HCT116 (cell line): ENCODE data around the gene MTFP1. TPM values are rescaled to one million over a fixed set of nuclear protein-coding genes. Genes with fewer than 3 reads are reported as not detected.

Source experiments
- ATAC-seq: fragments of 200-7000 bp; cut with Tn5 transposase; 2 replicates; pipeline ENCODE4 v1.9.1; 2020; ENCODE audit warnings: mild to moderate bottlenecking, moderate library complexity
- BruUV-seq: library from RNA; stranded (reverse); fragments of 400-500 nt; replicated peaks from 2 replicates; lab custom pipeline; 2021; lab: Mats Ljungman, UMichigan
- CTCF ChIA-PET: fragments of 300-600 bp; sonication (Branson Sonifier 250); formaldehyde crosslinking; loops from one replicate; lab custom pipeline; 2021; ENCODE audit warnings: antibody characterized with exemption; lab: Charles Lee
- POLR2A ChIA-PET: fragments of 300-600, 350-600 bp; sonication (Branson Sonifier 250); formaldehyde crosslinking; loops from one replicate; lab custom pipeline; 2021; ENCODE audit warnings: antibody characterized with exemption; lab: Charles Lee
- RAD21 ChIA-PET, 2 experiments: fragments of 300-600 bp; sonication (Branson Sonifier 250); formaldehyde crosslinking; loops; one replicate each; lab custom pipeline; 2023; ENCODE audit warnings: low total read pairs in 2 of 2; ENCODE audit not compliant: uncharacterized antibody in 2 of 2, unreplicated experiment in 2 of 2, low non-redundant PET in 1 of 2; lab: Charles Lee
- DNase-seq: peaks from one replicate; pipeline ENCODE4 v3.0.0-alpha.2; 2010; ENCODE audit warnings: low read depth, low spot score
- H2AFZ ChIP-seq: fragments of 200-600 bp; shearing (Covaris generic), sonication (generic); 2 replicates; pipeline ENCODE4 v1.6.1; 2017; ENCODE audit warnings: low read depth, mixed run types, mixed read lengths, antibody characterized with exemption, low read length; ENCODE audit not compliant: poor library complexity, severe bottlenecking
- H3K27ac ChIP-seq: 2 replicates; pipeline ENCODE4 v1.5.1; 2012; ENCODE audit warnings: low read depth, low read length
- H3K27me3 ChIP-seq: fragments of 200-600 bp; sonication (generic); 2 replicates; pipeline ENCODE4 v1.6.1; 2016; ENCODE audit warnings: mixed run types, low read length, mixed read lengths; ENCODE audit not compliant: insufficient read depth
- H3K36me3 ChIP-seq, 2 experiments: fragments of 200-500 bp in 1 of 2; fragments of 200-600 bp in 1 of 2; sonication (Bioruptor generic) in 1 of 2; sonication (generic) in 1 of 2; 2 replicates each; pipeline versions ENCODE4 v1.5.1 to v1.6.1; 2014 to 2016; ENCODE audit warnings: low read length in 2 of 2, inconsistent platforms in 1 of 2, mixed read lengths in 1 of 2, mixed run types in 1 of 2; ENCODE audit not compliant: insufficient read depth in 2 of 2, control insufficient read depth in 1 of 2
- H3K4me1 ChIP-seq, 2 experiments: fragments of 200-600 bp in 1 of 2; sonication (generic) in 1 of 2; 2 replicates each; pipeline versions ENCODE4 v1.5.1 to v1.6.1; 2012 to 2017; ENCODE audit warnings: low read length in 2 of 2, inconsistent platforms in 1 of 2, mild to moderate bottlenecking in 1 of 2, mixed read lengths in 1 of 2, mixed run types in 1 of 2, moderate library complexity in 1 of 2; ENCODE audit not compliant: insufficient read depth in 2 of 2, control insufficient read depth in 1 of 2
- H3K4me2 ChIP-seq: fragments of 200-600 bp; sonication (generic); 2 replicates; pipeline ENCODE4 v1.6.1; 2017; ENCODE audit warnings: mixed run types, low read length, mixed read lengths
- H3K4me3 ChIP-seq, 2 experiments: fragments of 200-600 bp in 1 of 2; sonication (generic) in 1 of 2; replicated peaks in 1 of 2; 2 replicates each; pipeline ENCODE4 v1.5.1; 2011 to 2016; ENCODE audit warnings: low read length in 2 of 2, control low read depth in 1 of 2, low read depth in 1 of 2, mild to moderate bottlenecking in 1 of 2, mixed read lengths in 1 of 2, mixed run types in 1 of 2
- H3K79me2 ChIP-seq: fragments of 200-600 bp; sonication (generic); 2 replicates; pipeline ENCODE4 v1.6.1; 2017; ENCODE audit warnings: mild to moderate bottlenecking, mixed run types, low read length, moderate library complexity, mixed read lengths; ENCODE audit not compliant: insufficient read depth
- H3K9ac ChIP-seq: fragments of 200-600 bp; sonication (generic); 2 replicates; pipeline ENCODE4 v1.6.1; 2016; ENCODE audit warnings: low read length, mixed read lengths
- H3K9me2 ChIP-seq: fragments of 200-600 bp; sonication (generic), shearing (Covaris generic); 2 replicates; pipeline ENCODE4 v1.6.1; 2017; ENCODE audit warnings: mixed run types, mild to moderate bottlenecking, moderate library complexity; ENCODE audit not compliant: insufficient read depth
- H3K9me3 ChIP-seq, 2 experiments: fragments of 200-500 bp in 1 of 2; fragments of 200-600 bp in 1 of 2; sonication (Bioruptor generic) in 1 of 2; sonication (generic) in 1 of 2; 2 replicates each; pipeline ENCODE4 v1.6.1; 2014 to 2017; ENCODE audit warnings: low read length in 2 of 2, mixed read lengths in 2 of 2, inconsistent platforms in 1 of 2, low read depth in 1 of 2, mild to moderate bottlenecking in 1 of 2, mixed run types in 1 of 2, moderate library complexity in 1 of 2; ENCODE audit not compliant: control insufficient read depth in 1 of 2, insufficient read depth in 1 of 2
- H4K20me1 ChIP-seq: fragments of 200-600 bp; sonication (generic), shearing (Covaris generic); 2 replicates; pipeline ENCODE4 v1.6.1; 2017; ENCODE audit warnings: mixed run types, mild to moderate bottlenecking, moderate library complexity; ENCODE audit not compliant: insufficient read depth
- EGR1 ChIP-seq: IDR thresholded peaks from 2 replicates; pipeline ENCODE4 v1.6.1; 2012; ENCODE audit warnings: low read depth
- TCF7L2 ChIP-seq: IDR thresholded peaks from 2 replicates; pipeline ENCODE4 v1.7.0; 2011; ENCODE audit warnings: borderline replicate concordance, inconsistent platforms; ENCODE audit not compliant: insufficient read depth, insufficient read length; ENCODE audit errors: extremely low read depth
- YY1 ChIP-seq: IDR thresholded peaks from 2 replicates; pipeline ENCODE4 v1.6.1; 2011; ENCODE audit warnings: low read length, low read depth, moderate library complexity, mild to moderate bottlenecking; ENCODE audit not compliant: insufficient replicate concordance; ENCODE audit errors: extremely low read depth
- ZFX ChIP-seq: fragments of 450-650 bp; IDR thresholded peaks from 2 replicates; pipeline ENCODE4 v1.6.1; 2017
- intact Hi-C: fragments of 100-400 bp; cut with micrococcal nuclease; formaldehyde crosslinking; loops from 2 replicates; pipeline ENCODE4 v1.10.0; 2022
- total RNA-seq: library from RNA; stranded (reverse); gene quantifications from one replicate; pipeline ENCODE4 v1.2.1, GENCODE V29; 2021; ENCODE audit not compliant: unreplicated experiment
- TF ChIP-seq, protein P1 (sequence below): IDR thresholded peaks from 2 replicates; pipeline ENCODE4 v1.6.1; 2011; ENCODE audit warnings: mild to moderate bottlenecking, low read length, moderate library complexity; ENCODE audit not compliant: insufficient replicate concordance; ENCODE audit errors: extremely low read depth
- TF ChIP-seq, protein P2 (sequence below), 3 experiments: fragments of 200-600 bp in 1 of 3; sonication (generic) in 1 of 3; IDR thresholded peaks in 2 of 3; conservative IDR thresholded peaks in 1 of 3; 2 replicates each; pipeline ENCODE4 v1.5.1; 2012 to 2017; ENCODE audit warnings: low read depth in 2 of 3, low read length in 2 of 3, antibody characterized with exemption in 1 of 3, borderline replicate concordance in 1 of 3, control low read depth in 1 of 3, mild to moderate bottlenecking in 1 of 3, mixed read lengths in 1 of 3, mixed run types in 1 of 3, moderate library complexity in 1 of 3; ENCODE audit not compliant: insufficient read depth in 1 of 3

MTFP1 gene
- total RNA-seq, 1 experiment from 2014 or later, result 36.1 TPM

DNA sequence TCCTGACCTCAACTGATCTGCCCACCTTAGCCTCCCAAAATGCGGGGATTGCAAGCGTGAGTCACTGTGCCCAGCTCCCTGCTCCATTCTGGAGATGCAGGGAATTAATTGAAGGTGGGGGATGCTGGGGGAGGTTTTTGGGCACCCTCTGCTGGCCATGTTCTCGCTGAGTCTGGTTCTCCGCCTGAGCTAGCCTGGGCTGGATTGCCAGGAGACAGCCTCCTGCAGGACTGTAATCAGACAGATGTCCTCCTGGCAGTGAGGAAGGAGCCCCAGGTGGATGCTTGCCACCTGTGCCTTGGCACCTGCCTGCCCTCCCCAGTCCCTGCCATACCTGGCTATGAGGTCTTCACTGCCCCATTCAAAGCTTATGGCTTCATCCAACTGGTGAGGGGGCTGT, 5.4 kb downstream of the MTFP1 start:
- H3K36me3 ChIP-seq, result peaks cover 0 to 10% of the 10 kb centered on the region in 2 experiments; a peak in 1 of 4 replicates

DNA sequence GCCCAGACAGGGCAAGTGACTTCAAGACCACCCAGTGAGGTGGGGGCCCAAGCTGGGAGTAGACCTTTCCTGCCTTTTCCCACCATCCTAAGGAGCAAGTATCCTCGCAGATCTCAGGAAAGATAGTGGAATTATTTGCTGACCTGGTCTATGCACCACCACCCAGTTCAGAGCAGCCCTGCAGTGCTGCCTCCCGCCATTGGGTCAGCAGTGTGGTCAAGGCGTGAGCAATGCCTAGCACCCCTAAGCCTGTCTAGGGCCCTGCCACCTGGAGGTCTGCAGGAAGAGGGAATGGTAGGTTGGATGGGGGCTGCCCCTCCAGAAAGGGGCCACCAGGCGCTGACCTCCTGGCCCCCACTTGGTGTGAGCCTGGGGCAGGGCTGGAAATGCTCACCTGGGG, 6.5 kb downstream of the MTFP1 start:
- TF ChIP-seq ZFX, result no peak
- no peak for TF ChIP-seq TCF7L2
- TF ChIP-seq EGR1, result no peak
- TF ChIP-seq, protein P1, sequence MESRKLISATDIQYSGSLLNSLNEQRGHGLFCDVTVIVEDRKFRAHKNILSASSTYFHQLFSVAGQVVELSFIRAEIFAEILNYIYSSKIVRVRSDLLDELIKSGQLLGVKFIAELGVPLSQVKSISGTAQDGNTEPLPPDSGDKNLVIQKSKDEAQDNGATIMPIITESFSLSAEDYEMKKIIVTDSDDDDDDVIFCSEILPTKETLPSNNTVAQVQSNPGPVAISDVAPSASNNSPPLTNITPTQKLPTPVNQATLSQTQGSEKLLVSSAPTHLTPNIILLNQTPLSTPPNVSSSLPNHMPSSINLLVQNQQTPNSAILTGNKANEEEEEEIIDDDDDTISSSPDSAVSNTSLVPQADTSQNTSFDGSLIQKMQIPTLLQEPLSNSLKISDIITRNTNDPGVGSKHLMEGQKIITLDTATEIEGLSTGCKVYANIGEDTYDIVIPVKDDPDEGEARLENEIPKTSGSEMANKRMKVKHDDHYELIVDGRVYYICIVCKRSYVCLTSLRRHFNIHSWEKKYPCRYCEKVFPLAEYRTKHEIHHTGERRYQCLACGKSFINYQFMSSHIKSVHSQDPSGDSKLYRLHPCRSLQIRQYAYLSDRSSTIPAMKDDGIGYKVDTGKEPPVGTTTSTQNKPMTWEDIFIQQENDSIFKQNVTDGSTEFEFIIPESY, result no peak
- ATAC-seq (no peak), DNase-seq (no peak)
- intact Hi-C loops, result no loop called here
- no peak overlapping the region for H3K9ac ChIP-seq
- H2AFZ ChIP-seq, result no peak overlapping the region
- no peaks in the 10 kb centered on the region for H3K9me3 ChIP-seq
- no peaks in the 10 kb centered on the region for H3K9me2 ChIP-seq
- H3K36me3 ChIP-seq, result peaks cover 0 to 7% of the 10 kb centered on the region in 2 experiments; a peak in 1 of 4 replicates
- peaks cover 11 to 31% of the 10 kb centered on the region in 2 experiments for H3K4me1 ChIP-seq
- ChIA-PET RAD21 (no interaction called here), POLR2A (no interaction called here), CTCF (interaction anchor here (1.0 kb wide), 1 partner anchor 8 kb away, joined by 4 read pairs; no protein-coding TSS in a partner anchor)
- no peak overlapping the region for H3K27ac ChIP-seq
- H3K4me2 ChIP-seq, result no peak overlapping the region
- H3K4me3 ChIP-seq, result no peak overlapping the region
- H3K79me2 ChIP-seq, result peaks cover 8% of the 10 kb centered on the region; the same call in 1 of the 2 replicates
- H3K27me3 ChIP-seq, result no peaks in the 10 kb centered on the region
- H4K20me1 ChIP-seq, result no peaks in the 10 kb centered on the region
- BruUV-seq, result no TSS peak

More for the DNA sequence above, 5.4 kb downstream of the MTFP1 start:
- ChIA-PET POLR2A (no interaction called here), CTCF (interaction anchor here (0.9 to 1.2 kb wide), 3 partner anchors 13 to 142 kb away, joined by 3 to 5 read pairs (median 3); partner anchors contain the start of gene CASTOR1), RAD21 (interaction anchor here in 1 of 2 experiments (1.0 kb wide), 1 partner anchor 39 kb away, joined by 3 read pairs; no protein-coding TSS in a partner anchor)
- intact Hi-C loops, result no loop called here
- H3K79me2 ChIP-seq, result peaks cover 19% of the 10 kb centered on the region; the same call in 1 of the 2 replicates
- DNase-seq (no peak), ATAC-seq (no peak)
- H3K9me2 ChIP-seq, result no peaks in the 10 kb centered on the region
- no peak overlapping the region for H2AFZ ChIP-seq
- BruUV-seq, result no TSS peak
- no peak overlapping the region for H3K4me2 ChIP-seq
- TF ChIP-seq EGR1 (no peak), YY1 (no peak)
- TF ChIP-seq, protein P2, sequence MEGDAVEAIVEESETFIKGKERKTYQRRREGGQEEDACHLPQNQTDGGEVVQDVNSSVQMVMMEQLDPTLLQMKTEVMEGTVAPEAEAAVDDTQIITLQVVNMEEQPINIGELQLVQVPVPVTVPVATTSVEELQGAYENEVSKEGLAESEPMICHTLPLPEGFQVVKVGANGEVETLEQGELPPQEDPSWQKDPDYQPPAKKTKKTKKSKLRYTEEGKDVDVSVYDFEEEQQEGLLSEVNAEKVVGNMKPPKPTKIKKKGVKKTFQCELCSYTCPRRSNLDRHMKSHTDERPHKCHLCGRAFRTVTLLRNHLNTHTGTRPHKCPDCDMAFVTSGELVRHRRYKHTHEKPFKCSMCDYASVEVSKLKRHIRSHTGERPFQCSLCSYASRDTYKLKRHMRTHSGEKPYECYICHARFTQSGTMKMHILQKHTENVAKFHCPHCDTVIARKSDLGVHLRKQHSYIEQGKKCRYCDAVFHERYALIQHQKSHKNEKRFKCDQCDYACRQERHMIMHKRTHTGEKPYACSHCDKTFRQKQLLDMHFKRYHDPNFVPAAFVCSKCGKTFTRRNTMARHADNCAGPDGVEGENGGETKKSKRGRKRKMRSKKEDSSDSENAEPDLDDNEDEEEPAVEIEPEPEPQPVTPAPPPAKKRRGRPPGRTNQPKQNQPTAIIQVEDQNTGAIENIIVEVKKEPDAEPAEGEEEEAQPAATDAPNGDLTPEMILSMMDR (IDR thresholded peaks at IDR 0.05 in 2 of 3, conservative IDR thresholded peaks at IDR 0.05 in 1 of 3; ENCODE audit: borderline replicate concordance in 1 of 3, insufficient read depth in 1 of 3, low read depth in 2 of 3, low read length in 2 of 3), result peak in 2 of 3 experiments; percentile 26 to 43; a peak in 3 of 6 replicates
- no peaks in the 10 kb centered on the region for H3K27me3 ChIP-seq
- H3K27ac ChIP-seq, result no peak overlapping the region
- no peak overlapping the region for H3K4me3 ChIP-seq
- H3K4me1 ChIP-seq, result peaks cover 11 to 35% of the 10 kb centered on the region in 2 experiments
- no peaks in the 10 kb centered on the region for H3K9me3 ChIP-seq
- no peaks in the 10 kb centered on the region for H4K20me1 ChIP-seq
- no peak overlapping the region for H3K9ac ChIP-seq
